ENCODE measurements around the gene HPN.

GRCh38 chr19:35021016-35021415 lies 20.5 kb upstream of the HPN start:
- TF ChIP-seq CTCF (IDR thresholded peaks at IDR 0.05; ENCODE audit: borderline replicate concordance, extremely low read depth, low read length, poor library complexity, severe bottlenecking) = no peak
- no peak for TF ChIP-seq EZH2 (IDR thresholded peaks at IDR 0.05; ENCODE audit: borderline replicate concordance, low read depth, low read length, severe bottlenecking)

Data from DND-41 (cell line).